Measurements from ENCODE around the gene TUBB1.

The TUBB1 gene

DNA sequence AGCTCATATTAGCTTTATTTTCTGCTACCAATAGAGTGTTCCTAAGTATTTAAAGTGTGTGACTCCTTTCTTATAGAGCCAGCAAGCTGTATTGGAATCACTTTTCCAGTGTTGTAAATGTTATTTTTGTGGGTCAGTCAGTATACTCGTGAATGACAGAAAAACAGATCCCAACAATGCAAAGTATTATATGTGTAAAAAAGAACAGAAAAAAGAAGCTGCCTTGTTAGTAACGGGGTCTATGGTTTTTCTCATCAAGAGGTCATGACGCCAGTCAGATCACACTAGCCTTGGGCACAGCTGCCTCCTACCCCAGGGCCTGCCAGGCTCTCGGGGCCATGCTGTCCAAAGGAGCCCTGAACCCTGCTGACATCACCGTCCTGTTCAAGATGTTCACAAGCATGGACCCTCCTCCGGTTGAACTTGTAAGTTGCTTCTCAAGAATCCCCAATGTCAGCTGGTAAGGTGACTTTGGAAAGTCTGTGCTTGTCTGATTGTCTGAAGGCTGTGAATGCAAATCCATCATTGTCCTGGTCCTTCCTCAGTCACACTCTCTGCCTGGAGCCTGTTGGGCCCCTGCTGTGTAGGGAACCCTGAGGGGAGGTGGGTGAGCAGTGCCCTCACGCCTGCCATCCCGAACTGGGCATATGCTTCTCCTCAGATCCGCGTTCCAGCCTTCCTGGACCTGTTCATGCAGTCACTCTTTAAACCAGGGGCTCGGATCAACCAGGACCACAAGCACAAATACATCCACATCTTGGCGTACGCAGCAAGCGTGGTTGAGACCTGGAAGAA lies 28.4 kb upstream of the TUBB1 start:
- no peak for DNase-seq

DNA sequence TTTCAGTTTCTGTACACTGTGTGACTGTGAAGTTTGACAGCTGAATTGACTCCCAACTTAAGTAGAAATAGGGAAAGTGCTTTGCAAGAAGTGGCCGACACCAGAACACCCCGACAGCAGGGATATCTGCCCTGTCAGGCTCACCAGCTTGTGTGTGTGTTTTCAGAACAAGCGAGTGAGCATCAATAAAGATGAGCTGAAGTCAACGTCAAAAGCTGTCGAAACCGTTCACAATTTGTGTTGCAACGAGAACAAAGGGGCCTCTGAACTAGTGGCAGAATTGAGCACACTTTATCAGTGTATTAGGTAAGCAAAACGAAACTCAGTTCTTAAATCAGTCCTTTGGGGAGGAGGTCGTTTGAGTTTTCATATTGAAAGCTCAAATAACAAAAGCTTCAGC lies 27.5 kb upstream of the TUBB1 start:
- DNase-seq, result no peak

DNA sequence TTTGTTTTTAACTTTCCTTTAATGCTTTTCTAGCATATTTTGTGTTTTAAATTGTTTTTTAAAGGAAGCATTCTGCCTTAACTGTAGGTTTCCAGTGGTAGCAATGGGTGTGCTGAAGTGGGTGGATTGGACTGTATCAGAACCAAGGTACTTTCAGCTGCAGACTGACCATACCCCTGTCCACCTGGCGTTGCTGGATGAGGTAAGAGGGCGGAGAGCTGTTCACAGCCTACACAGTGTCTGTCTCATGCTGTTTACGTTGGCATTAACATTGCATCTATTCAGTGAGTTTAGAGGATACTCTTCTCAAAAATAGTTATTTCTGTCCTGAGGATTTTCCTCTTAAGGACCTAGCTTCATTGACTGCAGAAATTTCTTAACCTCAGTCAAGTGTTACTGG lies 26.3 kb upstream of the TUBB1 start:
- DNase-seq, result no peak

DNA sequence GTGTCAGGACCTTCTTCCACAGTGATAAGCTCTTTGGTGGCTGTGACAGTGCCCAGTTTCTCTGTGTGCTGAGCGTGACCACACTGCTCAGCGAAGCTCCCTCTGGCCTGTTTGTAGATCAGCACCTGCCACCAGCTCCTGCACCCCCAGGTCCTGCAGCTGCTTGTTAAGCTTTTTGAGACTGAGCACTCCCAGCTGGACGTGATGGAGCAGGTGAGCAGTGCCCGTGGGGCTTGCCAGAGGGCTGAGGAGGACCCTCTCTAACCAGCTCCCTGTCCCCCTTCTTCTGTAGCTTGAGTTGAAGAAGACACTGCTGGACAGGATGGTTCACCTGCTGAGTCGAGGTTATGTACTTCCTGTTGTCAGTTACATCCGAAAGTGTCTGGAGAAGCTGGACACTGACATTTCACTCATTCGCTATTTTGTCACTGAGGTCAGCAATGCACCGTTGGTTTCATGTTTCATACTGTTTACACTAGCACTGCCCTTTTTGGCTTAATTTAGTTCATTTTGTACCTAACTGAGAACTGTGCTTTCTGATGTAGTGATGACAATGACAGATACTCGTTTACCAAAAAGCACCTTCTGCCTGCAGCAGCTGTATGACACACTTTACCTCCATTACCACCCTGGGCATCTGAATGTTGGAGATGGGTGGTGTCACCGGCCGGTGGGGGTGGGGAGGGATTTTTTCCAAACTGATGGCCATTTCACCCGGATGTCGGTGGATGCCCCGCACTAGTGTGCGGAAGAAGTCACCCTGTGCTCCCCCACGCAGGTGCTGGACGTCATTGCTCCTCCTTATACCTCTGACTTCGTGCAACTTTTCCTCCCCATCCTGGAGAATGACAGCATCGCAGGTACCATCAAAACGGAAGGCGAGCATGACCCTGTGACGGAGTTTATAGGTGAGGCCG lies 25.6 kb upstream of the TUBB1 start:
- no peak for DNase-seq

DNA sequence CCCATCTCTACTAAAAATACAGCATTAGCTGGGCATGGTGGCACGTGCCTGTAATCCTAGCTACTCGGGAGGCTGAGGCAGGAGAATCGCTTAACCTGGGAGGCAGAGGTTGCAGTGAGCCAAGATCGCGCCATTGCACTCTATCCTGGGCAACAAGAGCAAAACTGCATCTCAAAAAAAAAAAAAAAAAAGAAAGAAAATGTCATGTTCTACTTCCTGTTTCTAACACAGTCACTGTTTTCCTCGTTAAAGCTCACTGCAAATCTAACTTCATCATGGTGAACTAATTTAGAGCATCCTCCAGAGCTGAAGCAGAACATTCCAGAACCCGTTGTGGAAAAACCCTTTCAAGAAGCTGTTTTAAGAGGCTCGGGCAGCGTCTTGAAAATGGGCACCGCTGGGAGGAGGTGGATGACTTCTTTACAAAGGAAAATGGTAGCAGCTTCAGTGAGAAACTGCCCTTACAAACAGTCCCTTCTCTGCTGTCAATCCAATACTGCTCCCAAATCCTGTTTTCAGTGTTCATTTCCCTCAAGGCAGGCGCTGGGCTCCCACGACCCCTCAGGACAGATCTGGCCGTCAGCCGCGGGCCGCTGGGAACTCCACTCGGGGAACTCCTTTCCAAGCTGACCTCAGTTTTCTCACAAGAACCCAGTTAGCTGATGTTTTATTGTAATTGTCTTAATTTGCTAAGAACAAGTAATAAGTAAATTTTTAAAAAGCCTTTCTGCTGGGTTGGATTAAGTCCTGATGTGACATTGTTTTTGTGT lies 24.7 kb upstream of the TUBB1 start:
- DNase-seq, result no peak

DNA sequence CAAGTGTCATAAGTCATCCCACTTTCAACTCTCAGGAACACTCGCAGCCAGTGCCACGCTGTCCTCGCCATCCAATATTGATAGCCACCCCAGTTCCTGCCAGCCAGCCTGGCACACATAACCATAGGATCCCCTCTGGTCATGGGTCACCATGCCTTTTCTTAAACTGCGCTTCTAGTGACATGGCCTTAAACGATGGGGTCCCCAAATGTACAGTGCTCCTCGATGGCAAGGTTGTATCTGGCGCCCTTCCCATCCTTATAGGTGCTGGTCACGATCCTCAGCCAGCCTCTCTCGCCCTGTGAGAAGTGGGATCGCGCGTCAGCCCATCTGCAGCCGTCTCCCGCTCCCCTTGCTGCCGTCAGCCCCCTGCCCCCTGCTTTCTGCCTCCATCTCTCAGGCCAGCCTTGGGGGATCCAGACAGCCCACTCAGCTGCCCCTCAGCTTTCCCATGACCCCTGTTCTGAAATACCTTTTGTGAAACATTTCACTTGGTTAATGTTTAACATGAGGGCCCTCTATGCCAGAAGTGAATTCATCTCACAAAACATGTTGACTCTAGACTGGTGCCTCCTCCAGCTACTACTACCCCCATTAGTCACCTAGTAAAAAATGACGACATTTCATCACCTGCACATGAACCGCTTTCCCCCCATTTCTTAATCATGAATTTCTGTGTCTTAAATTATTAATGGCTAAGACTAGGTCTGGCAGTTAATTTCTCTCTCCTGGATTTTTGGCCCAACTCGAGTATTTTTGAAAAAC lies 23.6 kb upstream of the TUBB1 start:
- DNase-seq, result no peak

DNA sequence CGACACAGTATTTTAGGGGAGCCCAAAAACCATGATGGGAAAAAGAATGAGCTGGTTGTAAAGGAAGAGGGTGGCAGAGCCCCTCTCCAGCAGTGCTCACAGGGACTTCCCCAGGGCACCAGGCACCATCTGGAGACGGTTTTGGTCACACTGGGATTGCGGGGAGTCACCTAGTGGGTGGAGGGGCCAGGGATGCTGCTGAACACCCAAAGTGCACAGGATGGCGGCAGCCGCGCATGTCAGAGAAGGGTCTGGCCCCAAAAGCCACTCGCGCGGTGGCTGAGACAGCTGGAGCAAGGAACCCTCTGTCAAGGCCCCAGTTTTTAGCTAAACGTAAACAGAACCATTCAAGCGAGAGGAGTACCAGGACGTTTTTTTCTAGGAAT lies 23.0 kb upstream of the TUBB1 start:
- no peak for DNase-seq

DNA sequence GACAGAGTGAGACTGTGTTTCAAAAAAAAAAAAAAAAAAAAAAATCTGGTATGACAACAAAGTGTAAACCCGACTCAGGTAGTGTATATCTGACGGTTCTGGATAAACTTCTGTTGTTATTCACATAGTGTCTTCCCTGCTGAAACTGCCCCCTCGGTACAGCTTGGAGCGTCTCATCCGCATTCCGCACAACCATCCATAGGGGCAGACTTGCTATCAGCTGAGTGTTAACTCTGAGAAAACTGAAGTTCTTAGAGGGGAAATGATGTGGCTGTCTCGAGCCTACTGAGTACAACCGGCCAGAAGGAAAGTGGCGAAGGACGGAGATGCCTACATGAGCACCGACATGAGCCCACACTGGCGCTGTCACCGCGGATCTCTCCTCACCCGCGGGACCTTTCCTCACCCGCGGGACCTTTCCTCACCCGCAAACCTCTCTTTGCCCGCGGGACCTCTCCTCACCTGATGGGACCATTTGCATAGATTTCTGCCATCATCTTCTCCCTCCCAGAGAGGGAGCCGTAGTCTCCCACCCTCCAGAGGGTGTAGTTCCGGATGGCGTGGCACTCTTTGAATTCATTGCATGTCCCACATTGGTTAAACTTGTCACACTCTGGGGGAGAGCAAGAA lies 22.0 kb upstream of the TUBB1 start:
- DNase-seq, result no peak

DNA sequence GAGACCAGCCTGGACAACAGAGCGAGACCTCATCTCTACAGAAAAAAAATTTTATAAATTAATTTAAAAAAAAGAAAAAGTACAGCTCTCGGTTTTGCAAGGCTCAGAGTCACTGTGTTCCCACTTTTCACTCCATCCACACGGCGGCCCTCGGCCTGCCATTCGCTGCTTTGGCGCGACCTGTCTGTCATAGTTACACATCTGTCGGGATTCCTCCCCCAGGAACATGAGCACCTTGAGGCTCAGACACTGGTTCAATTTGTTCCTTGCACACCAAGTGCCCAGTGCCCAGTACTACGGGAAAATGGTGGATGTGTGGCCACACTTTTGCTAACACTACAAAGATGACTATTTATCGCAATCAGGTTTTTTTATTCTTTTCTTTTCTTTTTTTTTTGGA lies 20.6 kb upstream of the TUBB1 start:
- DNase-seq, result no peak

DNA sequence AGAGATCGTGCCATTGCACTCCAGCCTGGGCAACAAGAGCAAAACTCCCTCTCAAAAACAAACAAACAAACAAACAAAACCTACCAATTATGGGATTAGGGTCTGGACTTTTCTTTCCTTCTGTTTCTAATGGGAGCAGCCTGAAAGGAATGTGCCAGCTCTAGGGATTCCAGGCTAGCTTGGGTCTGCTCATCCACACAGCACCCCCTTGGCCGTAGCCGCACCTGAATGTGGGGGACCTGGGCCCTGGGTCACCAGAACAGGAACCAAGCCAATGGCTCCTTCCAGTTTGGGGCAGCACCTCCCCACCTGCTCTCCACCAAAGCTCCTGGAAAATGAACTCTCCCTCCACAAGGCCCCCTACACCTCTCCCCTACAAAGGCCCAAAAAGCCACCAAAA lies 18.9 kb upstream of the TUBB1 start:
- no peak for DNase-seq

DNA sequence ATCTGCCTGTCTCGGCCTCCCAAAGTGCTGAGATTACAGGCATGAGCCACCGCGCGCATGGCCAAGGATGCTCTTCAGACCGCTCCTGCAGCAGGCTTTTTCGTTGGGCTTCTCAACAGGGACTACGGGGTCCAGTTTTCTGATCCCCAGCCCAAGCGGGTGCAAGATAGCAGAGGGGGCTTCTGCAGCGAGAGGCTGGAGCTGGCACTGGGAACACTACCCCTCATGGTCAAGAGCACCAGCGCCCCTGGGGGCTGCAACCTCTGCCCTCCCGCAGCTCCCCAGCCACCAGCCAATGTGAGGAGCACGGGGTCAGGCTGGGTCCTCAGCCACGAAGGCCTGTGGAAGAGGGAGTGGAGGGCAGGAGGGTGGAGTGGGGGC lies 18.2 kb upstream of the TUBB1 start:
- no peak for DNase-seq

DNA sequence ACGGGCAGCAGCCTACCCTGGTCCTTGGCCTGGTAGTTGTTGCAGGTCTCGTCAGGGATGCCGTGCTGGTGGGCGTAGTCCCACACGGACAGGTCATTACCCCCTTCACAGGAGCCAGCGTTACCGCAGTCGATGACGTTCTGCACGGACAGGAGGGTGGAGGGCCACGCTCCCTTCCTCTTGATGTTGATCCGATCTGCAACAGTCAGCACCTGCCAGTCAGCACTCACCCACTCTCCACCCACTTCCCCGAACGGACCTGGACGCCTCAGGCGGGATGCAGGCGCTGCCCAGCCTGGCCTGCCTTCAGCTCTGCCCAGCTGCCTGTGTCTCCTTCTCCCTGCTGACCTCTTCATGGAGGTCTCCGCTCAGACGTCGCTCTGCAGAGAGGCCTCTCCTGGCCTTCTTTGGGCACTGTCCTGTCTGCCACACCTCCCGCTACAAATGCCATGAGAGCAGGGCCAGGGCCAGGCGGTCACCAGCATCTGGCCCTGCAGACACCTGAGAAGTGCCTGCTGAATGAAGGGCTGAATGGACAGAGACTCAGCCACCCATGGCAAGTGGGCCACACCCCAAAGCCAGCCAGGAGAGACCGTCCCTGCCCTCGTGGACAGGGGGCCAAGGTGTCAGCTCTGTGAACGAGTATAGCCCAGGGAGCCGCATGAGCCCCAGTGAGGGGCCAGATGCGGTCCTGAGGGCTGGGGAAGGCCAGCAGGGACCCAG lies 17.6 kb upstream of the TUBB1 start:
- no peak for DNase-seq

DNA sequence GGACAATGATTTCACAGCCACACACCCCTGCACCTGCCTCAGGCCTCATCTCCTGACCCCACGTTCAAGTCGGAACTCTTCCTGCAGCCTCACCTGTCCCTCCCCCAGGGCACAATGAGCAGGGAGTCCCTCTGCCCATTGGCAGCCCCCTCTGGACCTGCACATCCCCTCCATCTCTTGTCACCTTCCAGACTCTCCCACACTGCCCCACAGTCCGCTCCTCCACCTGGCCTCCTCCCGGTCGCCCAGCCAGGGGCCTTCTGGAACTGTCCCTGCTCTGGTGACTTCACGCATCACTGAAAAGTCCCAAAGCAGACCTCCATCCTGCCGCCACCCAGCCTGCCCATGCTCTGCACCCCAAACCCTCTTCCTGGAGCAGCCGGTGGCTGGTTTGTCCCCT lies 16.8 kb upstream of the TUBB1 start:
- no peak for DNase-seq

DNA sequence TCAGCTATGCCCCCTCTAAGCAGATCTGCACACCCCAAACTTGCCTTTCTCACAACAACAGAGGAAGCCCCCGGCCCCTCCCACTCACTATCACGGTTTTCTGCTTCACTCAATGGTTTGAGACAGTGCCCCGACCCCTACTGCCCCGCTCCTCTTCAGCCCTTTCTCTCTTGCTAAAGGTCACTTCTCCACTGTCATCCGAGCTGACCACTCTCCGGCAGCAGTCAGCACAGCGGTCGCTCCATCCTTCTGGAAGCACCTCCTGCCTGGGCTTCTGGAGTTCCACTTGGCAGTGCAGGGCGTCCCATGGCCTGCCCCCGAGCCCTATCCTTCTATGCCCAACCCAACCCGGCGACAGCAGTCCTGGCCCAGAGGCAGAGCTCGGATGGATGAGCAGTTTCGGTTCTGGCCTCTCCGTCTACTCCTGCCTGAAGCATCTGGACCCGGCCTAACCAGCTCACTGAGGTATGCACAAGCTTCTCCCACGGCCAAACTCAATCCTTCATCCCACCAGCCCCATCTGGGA lies 16.3 kb upstream of the TUBB1 start:
- no peak for DNase-seq

DNA sequence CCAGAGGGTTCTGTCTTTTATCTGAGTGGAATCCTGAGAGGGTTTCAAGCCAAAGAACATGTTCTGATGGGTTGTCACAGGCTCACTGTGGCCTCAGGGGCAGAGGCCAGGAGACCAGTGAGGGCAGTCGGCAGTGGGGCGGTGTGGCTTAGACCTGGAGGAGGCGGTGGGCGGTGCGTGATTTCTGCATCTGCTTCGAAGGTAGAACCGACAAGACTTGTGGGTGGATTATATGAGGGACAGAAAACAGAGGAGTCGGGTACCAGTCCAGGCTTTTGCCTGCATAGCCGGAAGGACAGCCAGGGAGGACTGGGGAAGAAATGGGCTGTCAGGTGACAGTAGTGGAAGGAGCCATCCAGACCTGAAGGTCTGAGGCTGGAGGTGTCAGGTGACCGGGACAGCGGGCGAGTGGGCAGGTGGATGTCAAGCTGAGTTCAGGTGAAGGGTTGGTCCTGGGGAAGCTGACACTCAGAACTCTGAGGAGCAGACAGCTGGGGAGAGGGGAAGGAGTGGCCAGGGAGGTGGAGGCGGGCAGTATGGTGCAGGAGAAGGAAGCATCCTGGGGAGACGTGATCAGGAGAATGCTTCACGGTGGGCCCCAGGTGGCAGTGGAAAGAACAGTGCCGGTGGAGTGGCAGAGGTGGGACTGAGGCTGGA lies 15.3 kb upstream of the TUBB1 start:
- no peak for DNase-seq

DNA sequence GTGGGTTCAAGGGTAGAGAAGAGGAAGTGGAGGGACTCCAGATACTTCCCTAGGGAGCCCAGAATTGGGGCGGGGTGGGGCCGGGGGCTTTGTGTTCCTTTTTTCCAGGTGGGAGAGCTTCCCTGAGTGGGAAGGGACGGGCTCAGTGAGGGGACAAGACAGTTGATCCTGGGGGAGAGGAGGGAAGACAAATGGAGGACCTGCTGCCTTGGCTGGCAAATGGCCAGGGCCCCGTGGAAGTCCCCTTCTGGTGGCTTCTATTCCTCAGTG lies 14.8 kb upstream of the TUBB1 start:
- DNase-seq, result no peak

DNA sequence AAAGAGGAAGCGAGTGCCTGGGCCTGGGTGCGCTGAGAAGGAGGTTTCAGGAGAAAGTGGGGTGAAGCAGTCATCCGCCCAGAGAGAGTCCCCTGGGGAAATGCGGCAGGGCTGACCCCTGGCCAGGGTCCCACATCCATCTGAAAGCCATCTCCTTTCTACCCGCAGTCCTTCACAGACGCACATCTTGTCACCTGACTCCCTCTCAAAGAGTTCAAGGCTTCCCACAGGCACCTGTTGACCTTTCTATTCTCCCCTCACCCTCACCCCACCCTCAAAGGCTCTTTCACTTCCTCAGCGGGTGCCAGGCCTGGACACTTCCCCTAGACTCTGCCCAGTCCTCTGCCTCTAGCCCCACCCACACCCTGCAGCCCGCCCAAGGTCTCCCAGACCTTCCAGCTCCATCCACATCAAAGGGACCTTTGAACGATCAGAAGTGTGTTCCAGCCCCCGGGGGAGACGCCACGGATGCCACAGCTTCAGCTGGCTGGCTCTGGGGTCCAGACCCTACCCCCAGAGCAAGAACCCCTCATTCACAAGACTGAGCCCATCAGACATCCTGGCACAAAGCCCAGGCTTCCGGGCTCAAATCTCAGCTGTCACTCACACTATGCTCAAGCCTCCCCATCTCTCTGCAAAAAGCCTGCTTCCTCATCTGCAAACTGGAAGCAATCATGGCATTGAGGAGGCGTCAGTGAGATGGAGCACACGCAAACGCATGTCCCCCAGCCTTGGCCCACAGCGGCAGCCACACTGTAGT lies 14.3 kb upstream of the TUBB1 start:
- DNase-seq, result no peak

DNA sequence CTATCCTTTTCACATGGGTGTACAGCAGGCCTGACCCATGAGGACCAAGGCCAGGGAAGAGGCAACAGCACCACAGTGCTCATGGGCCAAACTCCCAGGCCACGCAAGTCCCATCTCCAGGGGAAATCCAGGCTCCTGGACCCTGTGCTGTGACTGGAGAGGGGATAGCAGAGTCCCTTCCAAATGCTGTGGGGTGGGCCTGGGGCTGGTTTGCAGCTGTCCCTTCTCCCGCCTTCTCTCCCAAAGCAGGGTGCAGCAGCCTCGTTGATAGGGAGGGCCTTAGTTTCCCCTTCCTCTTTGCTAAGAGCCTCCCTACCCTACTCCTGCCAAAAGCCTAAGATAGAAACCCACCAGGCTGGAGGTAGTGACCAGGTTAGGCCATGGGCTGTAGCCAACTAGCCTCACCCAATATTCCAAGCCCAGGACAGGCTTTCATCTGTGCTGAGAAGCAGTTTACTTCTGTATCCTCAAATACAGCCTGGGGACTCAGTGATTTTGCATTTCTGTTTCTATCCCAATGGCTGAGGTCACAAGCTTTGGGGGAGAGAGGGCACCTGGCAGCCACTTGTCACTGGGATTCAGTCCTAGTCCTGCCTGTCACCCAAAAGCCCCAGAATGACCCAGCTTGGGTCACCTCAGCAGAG lies 13.6 kb upstream of the TUBB1 start:
- no peak for DNase-seq

DNA sequence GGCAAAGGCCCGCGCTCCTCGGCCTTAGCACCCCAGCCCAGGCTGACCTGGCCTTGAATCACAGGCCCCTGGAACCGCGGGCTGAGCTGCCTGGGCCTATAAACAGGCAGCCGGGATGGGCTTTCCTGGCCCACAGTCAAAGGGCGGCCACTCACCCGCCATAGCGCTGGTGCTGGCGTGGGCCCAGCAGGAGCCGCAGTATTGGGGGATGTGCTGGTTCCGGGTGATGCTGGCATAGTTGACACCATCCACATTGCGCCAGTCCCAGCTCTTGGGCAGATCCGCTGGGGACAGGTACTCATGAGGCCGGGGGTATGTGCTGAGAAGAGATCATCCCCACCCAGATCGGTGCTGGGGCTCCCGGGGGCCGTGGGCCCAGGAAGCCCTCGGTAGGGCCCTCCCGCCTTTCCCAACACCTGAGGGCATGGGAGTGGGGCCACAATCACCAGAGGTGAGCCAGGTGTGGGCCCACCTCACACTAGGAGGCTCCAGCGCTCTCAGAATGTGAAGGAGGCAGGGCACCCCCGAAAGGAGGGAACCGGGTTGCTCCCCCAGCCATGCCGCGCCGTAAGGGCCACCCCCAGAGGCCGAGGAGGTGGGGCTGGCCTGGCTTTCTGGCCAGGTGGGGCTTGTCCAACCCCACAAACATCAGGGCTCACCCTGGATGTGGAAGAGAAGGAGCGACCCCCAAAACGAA lies 12.9 kb upstream of the TUBB1 start:
- DNase-seq, result no peak
